Activated naive CD4-positive, alpha-beta T cell treated with anti-CD3 and anti-CD28 coated beads, Interleukin-2, amount 50 U/mL, for 24 hours (primary cell): Measurements from ENCODE around the gene DOCK4.

Experiments used
- H3K27ac Mint-ChIP-seq: one replicate; pipeline ENCODE4 v1.8.0; 2021; ENCODE audit warnings: mild to moderate bottlenecking, mixed read lengths
- H3K27me3 Mint-ChIP-seq: one replicate; pipeline ENCODE4 v1.8.0; 2021; ENCODE audit warnings: mixed read lengths
- H3K36me3 Mint-ChIP-seq: one replicate; pipeline ENCODE4 v1.8.0; 2021; ENCODE audit warnings: mixed read lengths
- H3K4me1 Mint-ChIP-seq: one replicate; pipeline ENCODE4 v1.8.0; 2021; ENCODE audit warnings: mixed read lengths
- H3K4me3 Mint-ChIP-seq: one replicate; pipeline ENCODE4 v1.8.0; 2021; ENCODE audit warnings: mild to moderate bottlenecking, mixed read lengths
- H3K9me3 Mint-ChIP-seq: one replicate; pipeline ENCODE4 v1.8.0; 2021; ENCODE audit warnings: mixed read lengths

DOCK4 gene

GRCh38 chr7:111958896-111959295 is 247.3 kb downstream of the DOCK4 start:
- Mint-ChIP-seq H3K27ac (no peak overlapping the region), H3K4me1 (no peaks in the 10 kb centered on the region), H3K27me3 (peaks cover 4% of the 10 kb centered on the region), H3K4me3 (no peak overlapping the region), H3K36me3 (no peaks in the 10 kb centered on the region), H3K9me3 (no peaks in the 10 kb centered on the region)

- Mint-ChIP-seq H3K4me1 (no peaks in the 10 kb centered on the region), H3K27me3 (peaks cover 4% of the 10 kb centered on the region), H3K9me3 (no peaks in the 10 kb centered on the region)
Observed at GRCh38 chr7:111958431-111958830, 247.8 kb downstream of the DOCK4 start.

DNA sequence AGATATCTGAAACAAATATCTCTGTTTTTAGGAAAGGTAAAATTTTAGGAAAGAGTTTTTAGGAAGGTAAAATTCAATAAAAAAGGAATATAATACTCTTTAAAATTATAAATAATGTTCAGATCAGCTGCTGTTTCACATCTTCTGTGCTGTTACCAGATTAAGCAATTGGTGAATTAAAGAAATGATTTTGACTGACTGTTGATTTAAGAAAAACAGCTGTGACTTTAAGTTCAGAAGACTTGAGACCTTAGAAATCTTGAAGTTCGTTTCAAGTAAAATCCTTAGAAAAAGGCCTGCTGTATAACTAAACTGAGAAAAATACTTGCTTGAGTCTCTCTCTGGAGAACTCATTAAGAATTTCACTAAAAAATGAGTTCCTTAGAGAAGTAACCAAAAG is 250.6 kb downstream of the DOCK4 start:
- no peaks in the 10 kb centered on the region for H3K36me3 Mint-ChIP-seq
- no peak overlapping the region for H3K4me3 Mint-ChIP-seq
- H3K4me1 Mint-ChIP-seq: no peaks in the 10 kb centered on the region
- no peak overlapping the region for H3K27ac Mint-ChIP-seq
- H3K27me3 Mint-ChIP-seq: peaks cover 3% of the 10 kb centered on the region
- H3K9me3 Mint-ChIP-seq: no peaks in the 10 kb centered on the region

More at GRCh38 chr7:111958431-111958830, 247.8 kb downstream of the DOCK4 start:
- Mint-ChIP-seq H3K4me3 (no peak overlapping the region), H3K27ac (no peak overlapping the region), H3K36me3 (no peaks in the 10 kb centered on the region)

DNA sequence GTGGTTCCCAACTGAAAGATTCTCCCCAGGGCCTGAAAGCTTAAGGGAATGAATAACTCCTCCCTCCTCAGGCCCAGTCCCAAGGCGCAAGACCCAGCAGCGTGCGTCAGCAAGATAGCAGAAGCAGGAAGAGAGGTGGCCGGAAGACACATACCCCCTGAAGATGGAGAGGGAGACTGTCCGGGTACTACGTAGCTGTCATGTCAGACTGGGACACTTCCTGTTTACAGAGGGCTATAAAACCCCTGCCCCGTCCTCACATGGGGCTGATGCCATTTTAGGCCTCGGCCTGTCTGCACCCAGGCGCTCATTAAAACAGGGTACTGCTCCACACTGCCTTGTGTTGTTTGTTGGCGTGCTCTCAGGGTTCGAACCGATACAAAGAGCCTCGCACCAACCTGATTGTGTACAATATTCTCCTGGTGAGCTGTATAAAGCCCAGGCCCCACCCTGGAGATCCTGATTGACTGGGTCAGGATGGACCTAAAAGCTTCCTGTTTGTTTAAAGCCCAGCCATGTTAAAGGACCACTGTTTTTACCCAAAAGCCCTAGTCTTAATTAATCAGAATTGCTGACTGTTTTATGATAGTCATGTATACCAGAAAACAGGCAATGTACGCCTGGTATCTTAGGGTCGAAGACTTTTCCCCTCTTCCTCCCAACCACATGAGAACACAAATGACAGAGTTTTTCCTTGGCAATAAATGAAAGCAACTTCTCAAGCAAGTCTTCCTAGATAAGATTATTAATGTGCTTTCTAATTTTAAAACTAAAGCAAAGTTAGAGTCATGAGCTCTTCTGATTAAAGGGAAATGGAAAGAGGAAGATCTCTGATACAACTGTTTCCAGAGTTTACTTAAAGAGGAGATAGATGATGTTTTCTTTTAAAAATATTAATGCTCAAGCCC is 251.5 kb downstream of the DOCK4 start:
- Mint-ChIP-seq H3K27me3 (peaks cover 2% of the 10 kb centered on the region), H3K4me1 (no peaks in the 10 kb centered on the region), H3K9me3 (no peaks in the 10 kb centered on the region), H3K4me3 (no peak overlapping the region), H3K36me3 (no peaks in the 10 kb centered on the region), H3K27ac (no peak overlapping the region)

DNA sequence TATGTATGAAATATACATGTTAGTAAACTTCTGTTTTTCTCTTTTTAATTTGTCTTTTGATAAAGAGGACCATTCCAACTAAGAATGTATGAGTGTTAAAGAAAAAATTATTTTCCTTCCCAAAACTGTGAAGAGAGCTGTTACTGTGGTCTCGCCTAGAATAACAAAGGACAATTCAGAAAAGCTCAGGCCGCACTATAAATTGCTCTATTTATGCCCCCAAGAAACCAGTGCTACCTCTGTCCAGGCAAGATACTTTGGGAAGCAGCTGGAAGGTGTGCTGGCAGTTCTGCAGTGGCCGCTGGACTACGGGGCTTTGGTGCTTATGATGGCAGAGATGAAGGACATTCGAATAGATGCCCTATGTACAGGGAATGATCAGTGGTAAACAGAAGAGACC is 252.1 kb downstream of the DOCK4 start:
- peaks cover 2% of the 10 kb centered on the region for H3K27me3 Mint-ChIP-seq
- H3K4me3 Mint-ChIP-seq: no peak overlapping the region
- no peaks in the 10 kb centered on the region for H3K4me1 Mint-ChIP-seq
- H3K9me3 Mint-ChIP-seq: no peaks in the 10 kb centered on the region
- no peak overlapping the region for H3K27ac Mint-ChIP-seq
- no peaks in the 10 kb centered on the region for H3K36me3 Mint-ChIP-seq

DNA sequence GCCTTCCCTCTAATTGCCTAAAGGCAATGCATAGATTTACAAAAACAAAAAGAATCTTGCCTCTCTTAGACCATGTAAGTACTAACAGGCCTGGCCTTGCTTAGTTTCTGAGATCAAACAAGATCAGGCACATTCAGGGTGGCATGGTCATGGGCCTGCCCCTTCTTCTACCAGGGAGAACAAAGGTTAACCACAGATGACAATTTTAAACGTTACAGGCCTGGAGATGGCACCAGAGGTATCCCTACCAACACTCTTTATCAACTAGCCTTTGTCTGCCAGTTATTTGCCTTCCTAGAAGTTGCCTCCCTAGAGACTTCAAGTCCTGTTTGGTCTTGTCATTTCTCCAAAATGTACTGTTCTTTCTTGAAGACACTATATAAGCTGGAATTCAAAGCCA is 252.6 kb downstream of the DOCK4 start:
- no peaks in the 10 kb centered on the region for H3K9me3 Mint-ChIP-seq
- no peaks in the 10 kb centered on the region for H3K36me3 Mint-ChIP-seq
- H3K27me3 Mint-ChIP-seq: peaks cover 2% of the 10 kb centered on the region
- H3K4me1 Mint-ChIP-seq: no peaks in the 10 kb centered on the region
- H3K27ac Mint-ChIP-seq: no peak overlapping the region
- no peak overlapping the region for H3K4me3 Mint-ChIP-seq

DNA sequence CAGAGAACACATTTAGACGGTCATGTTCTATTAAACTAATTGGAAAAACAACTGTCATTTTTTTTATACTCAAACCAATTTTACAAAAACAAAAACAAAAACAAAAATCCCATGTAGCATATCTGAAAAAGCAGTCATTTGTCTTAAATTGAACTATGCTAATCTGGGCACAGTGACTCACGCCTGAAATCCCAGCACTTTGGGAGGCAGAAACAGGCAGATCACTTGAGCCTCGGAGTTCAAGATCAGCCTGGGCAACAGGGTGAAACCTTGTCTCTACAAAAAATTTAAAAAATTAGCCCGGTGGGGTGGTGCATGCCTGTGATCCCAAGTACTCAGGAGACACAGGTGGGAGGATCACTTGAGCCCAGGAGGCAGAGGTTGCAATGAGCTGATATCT is 253.4 kb downstream of the DOCK4 start:
- Mint-ChIP-seq H3K27ac (no peak overlapping the region), H3K4me3 (no peak overlapping the region), H3K4me1 (no peaks in the 10 kb centered on the region), H3K27me3 (peaks cover 2% of the 10 kb centered on the region), H3K36me3 (no peaks in the 10 kb centered on the region), H3K9me3 (no peaks in the 10 kb centered on the region)

DNA sequence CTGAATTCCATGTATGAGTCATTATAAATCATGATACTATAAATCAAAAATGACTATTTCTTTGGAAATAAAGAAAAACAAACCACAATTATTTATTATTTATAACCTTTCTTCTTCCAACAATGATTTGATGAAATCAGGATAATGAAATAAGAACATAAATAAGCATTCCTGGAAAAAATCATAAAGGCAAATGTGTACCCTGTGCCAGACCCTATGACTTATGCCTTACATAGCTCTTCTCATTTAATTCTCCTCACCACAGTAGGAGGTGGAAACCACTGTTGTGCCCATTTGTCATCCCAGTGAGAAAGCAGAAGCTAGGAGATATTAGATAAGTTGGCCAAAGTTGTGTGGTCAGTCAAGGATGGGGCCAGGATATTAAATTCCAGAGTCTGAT is 255.1 kb downstream of the DOCK4 start:
- no peaks in the 10 kb centered on the region for H3K4me1 Mint-ChIP-seq
- no peak overlapping the region for H3K4me3 Mint-ChIP-seq
- H3K36me3 Mint-ChIP-seq: no peaks in the 10 kb centered on the region
- peaks cover 2% of the 10 kb centered on the region for H3K27me3 Mint-ChIP-seq
- no peaks in the 10 kb centered on the region for H3K9me3 Mint-ChIP-seq
- no peak overlapping the region for H3K27ac Mint-ChIP-seq

- H3K4me1 Mint-ChIP-seq: no peaks in the 10 kb centered on the region
- H3K4me3 Mint-ChIP-seq: no peak overlapping the region
- H3K27ac Mint-ChIP-seq: no peak overlapping the region
- no peaks in the 10 kb centered on the region for H3K36me3 Mint-ChIP-seq
- no peaks in the 10 kb centered on the region for H3K27me3 Mint-ChIP-seq
- peaks cover 20% of the 10 kb centered on the region for H3K9me3 Mint-ChIP-seq
Observed at GRCh38 chr7:111942450-111943081, 263.6 kb downstream of the DOCK4 start.

- no peaks in the 10 kb centered on the region for H3K4me1 Mint-ChIP-seq
- no peaks in the 10 kb centered on the region for H3K27me3 Mint-ChIP-seq
- H3K4me3 Mint-ChIP-seq: no peak overlapping the region
- peaks cover 11% of the 10 kb centered on the region for H3K9me3 Mint-ChIP-seq
- H3K36me3 Mint-ChIP-seq: no peaks in the 10 kb centered on the region
- no peak overlapping the region for H3K27ac Mint-ChIP-seq
Observed at GRCh38 chr7:111937163-111937562, 269.0 kb downstream of the DOCK4 start.

GRCh38 chr7:111933609-111934008 is 272.6 kb downstream of the DOCK4 start:
- Mint-ChIP-seq H3K4me1 (no peaks in the 10 kb centered on the region), H3K9me3 (peaks cover 5% of the 10 kb centered on the region), H3K4me3 (no peak overlapping the region), H3K27ac (no peak overlapping the region), H3K36me3 (no peaks in the 10 kb centered on the region), H3K27me3 (peaks cover 2% of the 10 kb centered on the region)

GRCh38 chr7:111931958-111932357 is 274.2 kb downstream of the DOCK4 start:
- Mint-ChIP-seq H3K9me3 (no peaks in the 10 kb centered on the region), H3K4me3 (no peak overlapping the region), H3K27me3 (peaks cover 2% of the 10 kb centered on the region), H3K27ac (no peak overlapping the region), H3K4me1 (no peaks in the 10 kb centered on the region), H3K36me3 (no peaks in the 10 kb centered on the region)

- Mint-ChIP-seq H3K9me3 (no peaks in the 10 kb centered on the region), H3K27me3 (peaks cover 2% of the 10 kb centered on the region), H3K36me3 (no peaks in the 10 kb centered on the region), H3K27ac (no peak overlapping the region), H3K4me1 (no peaks in the 10 kb centered on the region), H3K4me3 (no peak overlapping the region)
Observed at GRCh38 chr7:111931016-111931517, 275.1 kb downstream of the DOCK4 start.

DNA sequence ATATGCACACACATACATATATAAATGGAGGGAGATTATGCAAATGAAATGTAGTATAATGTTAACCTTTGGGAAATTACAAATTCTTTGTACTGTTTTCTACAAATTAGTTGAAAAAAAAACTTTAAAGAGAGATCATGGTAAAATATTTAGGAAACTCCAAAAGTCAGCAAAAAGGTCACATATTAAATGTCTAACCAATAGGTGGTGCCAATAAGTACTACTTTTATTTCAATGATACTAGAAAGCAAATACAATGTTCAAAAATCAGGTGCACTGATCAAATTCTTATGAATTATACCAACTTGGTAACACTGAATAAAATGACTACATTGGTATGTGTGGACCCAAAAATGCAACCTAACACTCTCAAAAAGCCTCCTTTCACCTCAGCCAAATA is 276.9 kb downstream of the DOCK4 start:
- no peak overlapping the region for H3K27ac Mint-ChIP-seq
- H3K4me3 Mint-ChIP-seq: no peak overlapping the region
- H3K4me1 Mint-ChIP-seq: no peaks in the 10 kb centered on the region
- H3K36me3 Mint-ChIP-seq: no peaks in the 10 kb centered on the region
- H3K9me3 Mint-ChIP-seq: no peaks in the 10 kb centered on the region
- H3K27me3 Mint-ChIP-seq: peaks cover 3% of the 10 kb centered on the region

- peaks cover 6% of the 10 kb centered on the region for H3K27me3 Mint-ChIP-seq
- no peaks in the 10 kb centered on the region for H3K36me3 Mint-ChIP-seq
- no peak overlapping the region for H3K4me3 Mint-ChIP-seq
Observed at GRCh38 chr7:111927353-111928019, 278.7 kb downstream of the DOCK4 start.

GRCh38 chr7:111920329-111920728 is 285.9 kb downstream of the DOCK4 start:
- Mint-ChIP-seq H3K4me3 (no peak overlapping the region), H3K36me3 (no peaks in the 10 kb centered on the region), H3K9me3 (no peaks in the 10 kb centered on the region), H3K27ac (no peak overlapping the region), H3K27me3 (peaks cover 7% of the 10 kb centered on the region), H3K4me1 (no peaks in the 10 kb centered on the region)

More at GRCh38 chr7:111927353-111928019, 278.7 kb downstream of the DOCK4 start:
- no peaks in the 10 kb centered on the region for H3K4me1 Mint-ChIP-seq
- H3K27ac Mint-ChIP-seq: no peak overlapping the region
- H3K9me3 Mint-ChIP-seq: no peaks in the 10 kb centered on the region
